HG03108 (cell line): ENCODE results near the gene LRWD1.
A peak's percentile ranks its signal among the peaks of the same experiment; 100 is the strongest.
"Not testable (repeated sequence)": the region's sequence is repeated elsewhere in the genome, so short reads cannot be mapped to it uniquely, and the experiment has no call there.

Source experiments
- ATAC-seq: cut with Tn5 transposase; IDR thresholded peaks from one replicate; pipeline ENCODE4 v1.9.1; 2021; ENCODE audit warnings: moderate library complexity; ENCODE audit not compliant: unreplicated experiment

LRWD1 gene

DNA sequence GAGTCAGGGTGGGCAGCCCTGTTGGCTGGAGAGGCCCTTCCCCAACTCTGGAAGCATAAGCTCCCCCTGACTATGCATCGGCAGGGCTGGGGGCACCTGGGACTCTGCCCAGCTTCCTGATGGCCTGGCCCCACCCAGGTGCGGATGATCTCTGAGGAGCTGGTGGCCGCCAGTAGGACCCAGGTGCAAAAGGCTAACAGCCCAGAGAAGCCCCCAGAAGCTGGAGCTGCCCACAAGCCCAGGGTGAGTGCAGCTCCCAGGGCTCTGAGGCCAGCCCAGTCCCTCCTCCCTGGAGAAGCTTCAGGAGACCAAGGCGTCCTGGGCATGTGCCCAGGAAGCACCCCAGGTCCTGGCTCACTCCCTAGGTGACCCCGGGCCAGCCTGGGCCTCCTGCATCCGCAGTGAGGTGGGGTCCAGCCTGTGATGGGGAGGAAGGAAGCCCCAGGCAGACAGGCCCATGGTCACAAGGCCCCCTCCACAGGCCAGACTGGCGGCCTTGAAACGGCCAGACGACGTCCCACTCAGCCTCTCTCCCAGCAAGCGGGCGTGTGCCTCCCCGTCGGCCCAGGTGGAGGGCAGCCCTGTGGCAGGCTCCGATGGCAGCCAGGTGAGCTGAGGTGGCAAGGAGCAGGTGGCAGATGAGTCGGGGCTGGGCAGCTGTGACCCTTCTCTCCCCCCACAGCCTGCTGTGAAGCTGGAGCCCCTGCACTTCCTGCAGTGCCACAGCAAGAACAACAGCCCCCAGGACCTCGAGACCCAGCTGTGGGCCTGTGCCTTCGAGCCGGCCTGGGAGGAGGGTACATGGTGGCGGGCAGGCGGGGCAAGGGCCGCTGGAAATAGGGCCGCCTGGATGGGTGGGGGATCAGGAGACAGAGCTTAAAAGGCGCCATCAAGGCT lies 3.0 kb downstream of the LRWD1 start:
- no peak for ATAC-seq

- ATAC-seq = no peak
These were observed 3.9 kb downstream of the LRWD1 start for GRCh38 chr7:102468478-102469350.

DNA sequence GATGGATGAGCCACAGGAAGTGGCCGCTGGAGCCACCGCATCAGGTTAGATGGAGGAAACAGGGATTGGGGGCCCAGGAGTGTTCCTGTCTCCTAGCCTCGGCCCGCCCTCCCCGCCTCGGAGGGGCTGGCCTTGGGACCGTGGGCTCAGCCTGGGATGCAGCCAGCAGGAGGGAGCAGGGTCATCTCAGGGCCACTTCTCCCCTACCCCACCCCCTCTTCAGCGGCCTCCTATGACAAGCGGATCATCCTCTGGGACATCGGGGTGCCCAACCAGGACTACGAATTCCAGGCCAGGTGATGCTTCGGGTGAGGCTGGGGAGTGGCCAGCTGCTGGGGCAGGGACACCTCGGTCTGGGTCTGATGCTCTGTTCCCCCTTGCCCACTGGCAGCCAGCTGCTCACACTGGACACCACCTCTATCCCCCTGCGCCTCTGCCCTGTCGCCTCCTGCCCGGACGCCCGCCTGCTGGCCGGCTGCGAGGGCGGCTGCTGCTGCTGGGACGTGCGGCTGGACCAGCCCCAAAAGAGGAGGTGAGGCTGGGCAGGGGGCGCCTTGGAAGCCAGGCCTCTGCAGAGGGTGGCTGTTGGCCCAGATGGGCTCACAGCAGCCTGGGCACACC lies 4.7 kb downstream of the LRWD1 start:
- no peak for ATAC-seq

- no peak for ATAC-seq
These were observed 5.4 kb downstream of the LRWD1 start for GRCh38 chr7:102469972-102470825.

DNA sequence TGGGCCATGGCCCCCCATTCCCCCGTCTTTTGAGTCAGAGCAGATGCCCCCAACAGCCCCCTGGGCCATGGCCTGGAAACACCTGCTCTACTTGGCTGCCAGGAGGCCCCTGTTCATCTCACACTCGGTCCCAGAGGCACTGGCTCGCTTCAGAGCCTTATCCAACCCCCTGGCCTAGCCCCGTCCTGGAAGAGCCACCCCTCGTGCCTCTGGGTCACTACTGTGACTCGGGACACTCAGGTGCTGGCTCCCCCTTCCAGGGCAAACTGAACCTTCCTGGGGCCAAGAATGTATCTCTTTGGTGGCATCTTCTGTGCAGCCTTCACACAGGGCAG lies 7.0 kb downstream of the LRWD1 start:
- no peak for ATAC-seq

DNA sequence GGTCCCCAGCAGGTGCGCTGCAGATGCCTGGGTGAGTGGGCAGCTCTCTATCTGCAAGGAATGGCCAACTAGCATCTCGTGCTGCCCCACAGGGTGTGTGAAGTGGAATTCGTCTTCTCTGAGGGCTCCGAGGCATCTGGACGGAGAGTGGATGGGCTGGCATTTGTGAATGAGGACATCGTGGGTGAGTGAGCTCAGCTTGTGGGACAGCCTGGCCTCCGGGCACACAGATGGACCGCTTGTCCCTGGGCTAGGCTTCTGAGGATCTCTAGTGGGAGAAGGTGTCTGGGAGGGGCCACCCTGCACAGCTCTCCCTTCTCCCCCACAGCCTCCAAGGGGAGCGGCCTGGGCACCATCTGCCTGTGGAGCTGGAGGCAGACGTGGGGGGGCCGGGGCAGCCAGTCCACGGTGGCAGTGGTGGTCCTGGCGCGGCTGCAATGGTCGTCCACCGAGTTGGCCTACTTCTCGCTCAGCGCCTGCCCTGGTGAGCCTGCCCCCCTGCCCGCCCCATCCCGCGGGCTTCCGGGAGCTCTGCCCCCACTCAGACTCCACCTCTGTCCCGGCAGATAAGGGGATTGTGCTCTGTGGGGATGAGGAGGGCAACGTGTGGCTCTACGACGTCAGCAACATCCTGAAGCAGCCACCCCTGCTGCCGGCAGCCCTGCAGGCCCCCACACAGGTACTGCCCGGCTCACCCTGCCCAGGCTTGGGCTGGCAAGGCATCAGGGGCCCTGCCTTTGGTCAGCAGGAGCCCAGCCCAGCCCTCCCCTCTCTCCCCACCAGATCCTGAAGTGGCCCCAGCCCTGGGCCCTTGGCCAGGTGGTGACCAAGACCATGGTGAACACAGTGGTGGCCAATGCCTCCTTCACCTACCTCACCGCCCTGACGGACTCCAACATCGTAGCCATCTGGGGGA lies 7.6 kb downstream of the LRWD1 start:
- ATAC-seq = no peak

DNA sequence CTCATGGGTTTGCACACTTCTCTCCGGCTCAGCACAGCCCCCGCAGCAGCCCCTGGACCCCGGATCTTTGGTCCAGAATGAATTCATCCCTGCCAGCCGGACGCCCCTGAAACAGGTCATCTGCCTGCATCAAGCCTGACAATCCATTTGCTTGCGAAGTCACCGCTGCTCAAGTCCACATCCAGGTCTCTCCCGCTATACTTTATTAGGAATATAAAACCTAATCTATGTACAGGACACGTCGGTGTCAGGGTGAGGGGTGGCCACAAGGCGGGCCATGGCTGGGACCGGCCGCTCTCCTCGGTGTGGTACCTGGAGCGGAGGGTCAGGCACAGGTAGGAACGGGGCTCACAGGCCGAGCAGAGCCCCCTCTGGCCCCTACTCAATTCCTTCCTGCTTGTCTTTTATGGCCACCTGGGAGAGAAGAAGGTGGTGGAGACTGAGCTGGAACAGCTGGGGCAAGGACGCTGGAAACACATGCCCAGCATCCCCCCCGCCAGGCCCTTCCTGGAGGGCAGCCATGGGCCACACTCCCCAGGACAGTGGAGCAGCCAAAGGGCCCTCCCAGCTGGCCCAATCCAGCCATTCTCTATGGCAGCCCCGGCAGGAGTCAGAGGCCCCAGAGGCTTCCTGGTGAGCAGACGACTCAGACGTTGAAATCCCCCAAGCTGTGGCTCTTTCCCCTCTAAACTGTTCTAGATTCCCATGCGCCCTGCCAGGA lies 8.6 kb downstream of the LRWD1 start:
- no peak for ATAC-seq

DNA sequence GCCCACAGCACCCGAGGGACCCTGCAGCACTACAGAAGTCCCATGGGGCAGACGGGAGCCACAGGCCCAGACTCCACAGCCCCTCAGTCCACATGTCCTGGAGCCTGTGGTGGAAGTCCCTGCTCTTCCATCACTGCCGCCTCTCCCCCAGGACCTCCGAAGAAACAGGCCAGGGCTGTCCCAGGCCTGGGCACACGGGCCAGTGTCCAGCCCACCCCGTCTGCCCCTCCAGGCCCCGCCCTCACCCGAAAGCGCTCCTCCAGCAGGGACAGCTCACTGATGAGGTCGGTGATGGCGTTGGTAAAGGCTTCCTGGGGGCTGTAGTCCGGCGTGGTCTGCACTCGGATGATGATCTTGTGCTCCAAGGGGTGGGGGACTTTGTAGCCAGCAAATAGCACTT lies 9.3 kb downstream of the LRWD1 start:
- not testable (repeated sequence) for ATAC-seq

- ATAC-seq = not testable (repeated sequence)
These were observed 10.1 kb downstream of the LRWD1 start for GRCh38 chr7:102474736-102475435.

GRCh38 chr7:102478314-102479208 lies 13.8 kb downstream of the LRWD1 start, which contains the start of gene POLR2J:
POLR2J (minus strand) TSS chr7:102478922; CDS start chr7:102478860, 62 bp downstream.
- peak; percentile 82 for ATAC-seq

GRCh38 chr7:102479209-102479584 lies 14.4 kb downstream of the LRWD1 start:
- peak; percentile 21 for ATAC-seq

DNA sequence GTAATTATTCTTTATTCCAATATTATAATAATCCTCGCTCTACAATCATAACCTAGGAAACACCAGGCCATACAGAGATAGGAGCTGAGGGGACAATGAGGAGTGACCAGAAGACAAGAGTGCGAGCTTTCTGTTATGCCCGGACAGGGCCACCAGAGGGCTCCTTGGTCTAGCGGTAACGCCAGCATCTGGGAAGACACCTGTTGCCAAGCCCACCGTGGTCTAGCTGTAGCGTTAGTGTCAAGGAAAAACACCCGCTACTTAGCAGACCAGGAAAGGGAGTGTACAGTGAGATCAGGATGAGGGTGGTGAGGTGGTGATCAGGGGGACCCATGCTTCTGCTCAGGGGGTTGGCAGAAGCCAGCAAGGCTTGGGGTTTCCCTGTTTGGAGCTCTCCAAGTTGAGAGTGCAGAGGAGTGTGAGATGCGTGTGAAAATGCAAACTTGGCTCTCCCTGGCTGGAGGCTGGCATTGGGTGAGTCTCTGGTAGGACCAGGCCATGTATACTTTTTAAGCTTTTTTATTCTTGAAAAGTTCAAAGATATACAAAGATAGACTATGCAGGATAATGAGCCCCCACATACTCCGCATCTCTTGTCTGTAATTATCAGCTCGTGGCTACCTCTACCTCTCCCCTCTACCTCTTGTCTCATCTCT lies 15.3 kb downstream of the LRWD1 start:
- ATAC-seq = not testable (repeated sequence)

GRCh38 chr7:102481962-102482361 lies 17.2 kb downstream of the LRWD1 start:
- not testable (repeated sequence) for ATAC-seq

- ATAC-seq = not testable (repeated sequence)
These were observed 19.5 kb downstream of the LRWD1 start for GRCh38 chr7:102484317-102484716.

GRCh38 chr7:102490529-102491075 lies 25.8 kb downstream of the LRWD1 start:
- ATAC-seq = not testable (repeated sequence)

DNA sequence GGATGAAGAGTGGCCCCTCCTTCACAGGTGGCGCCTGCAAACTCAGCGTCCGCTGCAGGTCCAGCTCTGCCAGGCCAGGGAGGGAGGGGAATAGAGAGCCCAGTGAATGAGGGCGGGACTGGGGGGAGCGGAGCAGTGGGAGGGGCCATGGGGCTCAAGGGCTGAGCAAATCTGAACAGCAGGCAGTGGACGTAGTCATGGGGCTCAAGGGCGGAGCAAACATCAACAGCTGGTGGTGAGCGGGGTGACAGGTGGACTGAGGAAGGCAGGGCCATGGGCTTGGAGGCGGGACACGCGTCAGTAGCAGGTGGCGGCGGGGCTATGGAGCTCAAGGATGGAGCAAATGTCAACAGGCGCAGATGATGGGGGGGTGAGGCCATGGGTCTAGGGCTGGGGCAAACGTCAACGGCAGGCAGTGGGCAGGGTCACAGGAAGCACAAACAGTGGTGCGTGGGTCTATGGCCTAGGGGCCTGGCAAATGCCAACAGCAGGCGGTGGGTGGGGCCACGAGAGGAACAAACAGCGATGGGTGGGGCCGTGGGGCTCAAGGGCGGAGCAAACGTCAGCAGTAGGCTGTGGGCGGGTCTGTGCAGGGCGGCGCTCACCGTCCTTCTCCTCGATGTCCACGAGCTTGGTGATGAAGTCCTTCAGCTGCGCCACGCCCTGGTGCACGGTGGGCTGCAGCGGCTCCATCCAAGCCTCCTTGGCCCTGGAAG lies 28.6 kb downstream of the LRWD1 start:
- ATAC-seq = peak; percentile 38
